22Rv1 (cell line): Measurements from ENCODE around the gene VPS45.

Experiments used
- H3K27ac ChIP-seq: fragments of 450-650 bp; 2 replicates; pipeline ENCODE4 v1.5.1; 2017
- CTCF ChIP-seq: fragments of 450-650 bp; IDR thresholded peaks from 2 replicates; pipeline ENCODE4 v1.5.1; 2017; ENCODE audit warnings: mild to moderate bottlenecking
- ZFX ChIP-seq: fragments of 450-650 bp; IDR thresholded peaks from 2 replicates; pipeline ENCODE4 v1.6.1; 2017; ENCODE audit warnings: antibody characterized with exemption, borderline replicate concordance

VPS45 gene

GRCh38 chr1:150151291-150152181 lies 84.0 kb downstream of the VPS45 start:
- no peak overlapping the region for H3K27ac ChIP-seq
- TF ChIP-seq ZFX, result no peak
- no peak for TF ChIP-seq CTCF

- H3K27ac ChIP-seq, result no peak overlapping the region
- TF ChIP-seq ZFX (no peak), CTCF (no peak)
These were observed 84.6 kb downstream of the VPS45 start for GRCh38 chr1:150152182-150152536.

GRCh38 chr1:150152772-150153456 lies 85.3 kb downstream of the VPS45 start:
- TF ChIP-seq CTCF (no peak), ZFX (no peak)
- H3K27ac ChIP-seq, result no peak overlapping the region

- H3K27ac ChIP-seq, result no peak overlapping the region
- no peak for TF ChIP-seq ZFX
- no peak for TF ChIP-seq CTCF
These were observed 86.6 kb downstream of the VPS45 start for GRCh38 chr1:150154143-150154542.

GRCh38 chr1:150155413-150156071 lies 88.0 kb downstream of the VPS45 start:
- TF ChIP-seq CTCF (no peak), ZFX (no peak)
- no peak overlapping the region for H3K27ac ChIP-seq

GRCh38 chr1:150156868-150157603 lies 89.5 kb downstream of the VPS45 start:
- TF ChIP-seq ZFX (no peak), CTCF (no peak)
- no peak overlapping the region for H3K27ac ChIP-seq
